Kidney epithelial cell (primary cell): ENCODE data around the gene ADD3. TPM values are rescaled to one million over a fixed set of nuclear protein-coding genes. Genes with fewer than 3 reads are reported as not detected.
A peak's percentile ranks its signal among the peaks of the same experiment; 100 is the strongest.

ENCODE experiments used
- DNase-seq: peaks from one replicate; pipeline ENCODE4 v3.0.0-alpha.2; 2010; ENCODE audit warnings: low read depth
- H3K27me3 ChIP-seq: 2 replicates; pipeline ENCODE4 v1.6.0; 2011; ENCODE audit warnings: low read length; ENCODE audit not compliant: control insufficient read depth, insufficient read depth
- H3K36me3 ChIP-seq: 2 replicates; pipeline ENCODE4 v1.5.1; 2011; ENCODE audit warnings: low read length; ENCODE audit not compliant: control insufficient read depth, insufficient read depth
- H3K4me3 ChIP-seq: 2 replicates; pipeline ENCODE4 v1.5.1; 2011; ENCODE audit warnings: low read depth, mild to moderate bottlenecking, control low read depth, low read length
- total RNA-seq: library from RNA; depleted of rRNA; stranded (reverse); fragments of >200 nt; gene quantifications from 2 replicates; pipeline ENCODE4 v1.2.3, GENCODE V29; 2015
- TF ChIP-seq, protein P1 (sequence below): IDR thresholded peaks from 2 replicates; pipeline ENCODE4 v1.5.1; 2011; ENCODE audit warnings: mild to moderate bottlenecking, moderate library complexity, low read length, control low read depth, inconsistent platforms; ENCODE audit not compliant: insufficient read depth, poor library complexity, severe bottlenecking

The ADD3 gene
- total RNA-seq, 1 donor from 2014 or later = 25.6 TPM

GRCh38 chr10:110170142-110170971, 162.6 kb downstream of the ADD3 start:
- no peak for DNase-seq
- TF ChIP-seq, protein P1, sequence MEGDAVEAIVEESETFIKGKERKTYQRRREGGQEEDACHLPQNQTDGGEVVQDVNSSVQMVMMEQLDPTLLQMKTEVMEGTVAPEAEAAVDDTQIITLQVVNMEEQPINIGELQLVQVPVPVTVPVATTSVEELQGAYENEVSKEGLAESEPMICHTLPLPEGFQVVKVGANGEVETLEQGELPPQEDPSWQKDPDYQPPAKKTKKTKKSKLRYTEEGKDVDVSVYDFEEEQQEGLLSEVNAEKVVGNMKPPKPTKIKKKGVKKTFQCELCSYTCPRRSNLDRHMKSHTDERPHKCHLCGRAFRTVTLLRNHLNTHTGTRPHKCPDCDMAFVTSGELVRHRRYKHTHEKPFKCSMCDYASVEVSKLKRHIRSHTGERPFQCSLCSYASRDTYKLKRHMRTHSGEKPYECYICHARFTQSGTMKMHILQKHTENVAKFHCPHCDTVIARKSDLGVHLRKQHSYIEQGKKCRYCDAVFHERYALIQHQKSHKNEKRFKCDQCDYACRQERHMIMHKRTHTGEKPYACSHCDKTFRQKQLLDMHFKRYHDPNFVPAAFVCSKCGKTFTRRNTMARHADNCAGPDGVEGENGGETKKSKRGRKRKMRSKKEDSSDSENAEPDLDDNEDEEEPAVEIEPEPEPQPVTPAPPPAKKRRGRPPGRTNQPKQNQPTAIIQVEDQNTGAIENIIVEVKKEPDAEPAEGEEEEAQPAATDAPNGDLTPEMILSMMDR = no peak
- Histone ChIP-seq H3K4me3 (no peak overlapping the region), H3K36me3 (no peaks in the 10 kb centered on the region), H3K27me3 (peaks cover 16% of the 10 kb centered on the region)

- TF ChIP-seq, protein P1 = no peak
- Histone ChIP-seq H3K4me3 (no peak overlapping the region), H3K36me3 (no peaks in the 10 kb centered on the region), H3K27me3 (peaks cover 16% of the 10 kb centered on the region)
- DNase-seq = peak; percentile 31
Observed at GRCh38 chr10:110171032-110171431, 163.2 kb downstream of the ADD3 start.

DNA sequence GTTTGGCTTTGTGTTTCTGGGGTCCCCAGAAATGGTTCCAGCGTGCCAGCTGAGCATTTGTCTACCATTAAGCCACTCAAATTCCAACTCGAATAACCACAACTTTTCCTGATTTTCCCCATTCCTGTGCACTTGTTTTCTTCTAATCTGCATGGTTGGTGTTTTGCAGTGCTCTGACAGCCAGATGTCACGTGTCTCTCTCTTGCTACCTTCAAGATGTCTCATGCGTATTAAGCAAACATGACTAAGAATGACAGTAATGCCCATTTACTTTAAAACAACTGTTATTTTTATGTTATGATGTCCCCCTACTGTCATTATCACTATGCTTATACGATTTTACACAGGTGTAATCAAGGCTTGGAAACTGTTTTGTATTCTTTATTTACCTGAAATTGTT, 164.4 kb downstream of the ADD3 start:
- Histone ChIP-seq H3K27me3 (peaks cover 16% of the 10 kb centered on the region), H3K36me3 (no peaks in the 10 kb centered on the region), H3K4me3 (no peak overlapping the region)
- TF ChIP-seq, protein P1 = no peak
- no peak for DNase-seq

- TF ChIP-seq, protein P1 = no peak
- no peak for DNase-seq
Observed at GRCh38 chr10:110174201-110174600, 166.4 kb downstream of the ADD3 start.

GRCh38 chr10:110174816-110175215, 167.0 kb downstream of the ADD3 start:
- TF ChIP-seq, protein P1 = no peak
- H3K36me3 ChIP-seq = no peaks in the 10 kb centered on the region
- no peak overlapping the region for H3K4me3 ChIP-seq
- DNase-seq = no peak
- no peaks in the 10 kb centered on the region for H3K27me3 ChIP-seq

More at GRCh38 chr10:110174201-110174600, 166.4 kb downstream of the ADD3 start:
- Histone ChIP-seq H3K4me3 (no peak overlapping the region), H3K27me3 (peaks cover 4% of the 10 kb centered on the region), H3K36me3 (no peaks in the 10 kb centered on the region)

GRCh38 chr10:110175406-110175805, 167.6 kb downstream of the ADD3 start:
- TF ChIP-seq, protein P1 = no peak
- DNase-seq = no peak
- Histone ChIP-seq H3K36me3 (no peaks in the 10 kb centered on the region), H3K4me3 (no peak overlapping the region), H3K27me3 (no peaks in the 10 kb centered on the region)
